SK-N-SH (cell line): ENCODE data around the gene VPS52.
A peak's percentile ranks its signal among the peaks of the same experiment; 100 is the strongest.

Experiments used
- CTCF ChIP-seq: fragments of 200-600 bp; sonication (generic); IDR thresholded peaks from 2 replicates; pipeline ENCODE4 v1.6.1; 2017; ENCODE audit warnings: antibody characterized with exemption, mild to moderate bottlenecking, moderate library complexity
- EP300 ChIP-seq, 2 experiments: IDR thresholded peaks; 2 replicates each; pipeline versions ENCODE4 v1.4.0 to v1.6.1; 2012; ENCODE audit warnings: borderline replicate concordance in 1 of 2, low read depth in 1 of 2, low read length in 1 of 2
- EZH2phosphoT487 ChIP-seq: fragments of 200-600 bp; sonication (generic); IDR thresholded peaks from 2 replicates; pipeline ENCODE4 v1.6.1; 2017; ENCODE audit warnings: low read depth, mixed run types, mild to moderate bottlenecking, antibody characterized with exemption, moderate library complexity, borderline replicate concordance
- JUND ChIP-seq: IDR thresholded peaks from 2 replicates; pipeline ENCODE4 v1.4.0; 2012
- MEF2A ChIP-seq: IDR thresholded peaks from 2 replicates; pipeline ENCODE4 v1.4.0; 2012; ENCODE audit warnings: low read depth, borderline replicate concordance
- NFIC ChIP-seq: IDR thresholded peaks from 2 replicates; pipeline ENCODE4 v1.4.0; 2012; ENCODE audit warnings: borderline replicate concordance
- POLR2AphosphoS5 ChIP-seq: IDR thresholded peaks from 2 replicates; pipeline ENCODE4 v1.6.1; 2012; ENCODE audit warnings: low read depth, low read length
- SIN3A ChIP-seq: IDR thresholded peaks from 2 replicates; pipeline ENCODE4 v1.6.1; 2012; ENCODE audit warnings: low read depth, mild to moderate bottlenecking, low read length, moderate library complexity, borderline replicate concordance
- SMC3 ChIP-seq: IDR thresholded peaks from 2 replicates; pipeline ENCODE4 v1.6.1; 2012; ENCODE audit warnings: low read depth, low read length, improper control_type of control experiment
- YY1 ChIP-seq: IDR thresholded peaks from 2 replicates; pipeline ENCODE4 v1.4.0; 2012; ENCODE audit warnings: low read depth, mild to moderate bottlenecking
- TF ChIP-seq, protein P1 (sequence below): IDR thresholded peaks from 2 replicates; pipeline ENCODE4 v1.4.0; 2012; ENCODE audit warnings: low read depth, borderline replicate concordance

GRCh38 chr6:33273924-33274902, 2.5 kb upstream of the VPS52 start:
- TF ChIP-seq CTCF (no peak), EP300 (IDR thresholded peaks at IDR 0.05; ENCODE audit: borderline replicate concordance in 1 of 2, low read depth in 1 of 2, low read length in 1 of 2) (no peak), SMC3 (no peak), MEF2A (no peak), JUND (no peak), YY1 (no peak), EZH2phosphoT487 (no peak), NFIC (no peak), SIN3A (no peak), POLR2AphosphoS5 (peak; percentile 11)
- TF ChIP-seq, protein P1, sequence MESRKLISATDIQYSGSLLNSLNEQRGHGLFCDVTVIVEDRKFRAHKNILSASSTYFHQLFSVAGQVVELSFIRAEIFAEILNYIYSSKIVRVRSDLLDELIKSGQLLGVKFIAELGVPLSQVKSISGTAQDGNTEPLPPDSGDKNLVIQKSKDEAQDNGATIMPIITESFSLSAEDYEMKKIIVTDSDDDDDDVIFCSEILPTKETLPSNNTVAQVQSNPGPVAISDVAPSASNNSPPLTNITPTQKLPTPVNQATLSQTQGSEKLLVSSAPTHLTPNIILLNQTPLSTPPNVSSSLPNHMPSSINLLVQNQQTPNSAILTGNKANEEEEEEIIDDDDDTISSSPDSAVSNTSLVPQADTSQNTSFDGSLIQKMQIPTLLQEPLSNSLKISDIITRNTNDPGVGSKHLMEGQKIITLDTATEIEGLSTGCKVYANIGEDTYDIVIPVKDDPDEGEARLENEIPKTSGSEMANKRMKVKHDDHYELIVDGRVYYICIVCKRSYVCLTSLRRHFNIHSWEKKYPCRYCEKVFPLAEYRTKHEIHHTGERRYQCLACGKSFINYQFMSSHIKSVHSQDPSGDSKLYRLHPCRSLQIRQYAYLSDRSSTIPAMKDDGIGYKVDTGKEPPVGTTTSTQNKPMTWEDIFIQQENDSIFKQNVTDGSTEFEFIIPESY, result no peak
